Smooth muscle cell (in vitro differentiated cells): ENCODE measurements around the gene APC2. TPM values are rescaled to one million over a fixed set of nuclear protein-coding genes. Genes with fewer than 3 reads are reported as not detected.

ENCODE experiments used
- DNase-seq: peaks from one replicate; lab custom pipeline; 2025; ENCODE audit not compliant: unreplicated experiment; lab: John Stamatoyannopoulos, UW
- H2AFZ ChIP-seq: fragments of 200-600 bp; sonication (generic); 2 replicates; pipeline ENCODE4 v1.6.0; 2016; ENCODE audit warnings: antibody characterized with exemption, low read depth, mild to moderate bottlenecking
- H3F3A ChIP-seq: fragments of 200-600 bp; sonication (generic); 2 replicates; pipeline ENCODE4 v1.6.0; 2017; ENCODE audit warnings: antibody characterized with exemption, low read depth
- H3K27ac ChIP-seq: fragments of 200-600 bp; sonication (generic); 2 replicates; pipeline ENCODE4 v1.5.1; 2016; ENCODE audit warnings: low read depth, mild to moderate bottlenecking
- H3K27me3 ChIP-seq: fragments of 200-600 bp; sonication (generic); 2 replicates; pipeline ENCODE4 v1.6.1; 2016; ENCODE audit warnings: low read depth, mild to moderate bottlenecking
- H3K36me3 ChIP-seq: fragments of 200-600 bp; sonication (generic); 2 replicates; pipeline ENCODE4 v1.5.1; 2016; ENCODE audit warnings: low read depth
- H3K4me1 ChIP-seq: fragments of 200-600 bp; sonication (generic); 2 replicates; pipeline ENCODE4 v1.5.1; 2016; ENCODE audit warnings: low read depth
- H3K4me2 ChIP-seq: fragments of 200-600 bp; sonication (generic); 2 replicates; pipeline ENCODE4 v1.6.0; 2016; ENCODE audit warnings: mild to moderate bottlenecking
- H3K4me3 ChIP-seq: fragments of 200-600 bp; sonication (generic); 2 replicates; pipeline ENCODE4 v1.5.1; 2016; ENCODE audit warnings: mild to moderate bottlenecking
- H3K79me2 ChIP-seq: fragments of 200-600 bp; sonication (generic); 2 replicates; pipeline ENCODE4 v1.6.0; 2016; ENCODE audit warnings: low read depth, mild to moderate bottlenecking
- H3K9ac ChIP-seq: fragments of 200-600 bp; sonication (generic); 2 replicates; pipeline ENCODE4 v1.6.0; 2016; ENCODE audit warnings: low read depth
- H3K9me3 ChIP-seq: fragments of 200-600 bp; sonication (generic); replicated peaks from 2 replicates; pipeline ENCODE4 v1.5.1; 2016; ENCODE audit warnings: low read depth
- H4K20me1 ChIP-seq: fragments of 200-600 bp; sonication (generic); 2 replicates; pipeline ENCODE4 v1.6.0; 2016; ENCODE audit warnings: low read depth
- WGBS: methylation state at CpG from one replicate; pipeline ENCODE4 v1.1.7; 2016; ENCODE audit warnings: low lambda C conversion rate; 5-methylcytosine and 5-hydroxymethylcytosine counted together
- polyA plus RNA-seq: library from polyadenylated mRNA; unstranded; fragments of >200 nt; fragmentation: Nextera tagmentation; extraction: Ambion mirVana; gene quantifications from 2 replicates; pipeline ENCODE4 v1.2.1, GENCODE V29; 2016
- total RNA-seq: library from RNA; depleted of rRNA; stranded (reverse); fragments of >200 nt; gene quantifications from 2 replicates; pipeline ENCODE4 v1.2.3, GENCODE V29; 2014
- TF ChIP-seq, protein P1 (sequence below): fragments of 200-600 bp; sonication (generic); IDR thresholded peaks from 2 replicates; pipeline ENCODE4 v1.5.1; 2017; ENCODE audit warnings: borderline replicate concordance, mild to moderate bottlenecking, antibody characterized with exemption; ENCODE audit not compliant: insufficient read depth, poor library complexity, severe bottlenecking

APC2 gene
- total and polyA plus RNA-seq, 2 experiments from 2014 or later = 0.18 to 0.30 TPM

DNA sequence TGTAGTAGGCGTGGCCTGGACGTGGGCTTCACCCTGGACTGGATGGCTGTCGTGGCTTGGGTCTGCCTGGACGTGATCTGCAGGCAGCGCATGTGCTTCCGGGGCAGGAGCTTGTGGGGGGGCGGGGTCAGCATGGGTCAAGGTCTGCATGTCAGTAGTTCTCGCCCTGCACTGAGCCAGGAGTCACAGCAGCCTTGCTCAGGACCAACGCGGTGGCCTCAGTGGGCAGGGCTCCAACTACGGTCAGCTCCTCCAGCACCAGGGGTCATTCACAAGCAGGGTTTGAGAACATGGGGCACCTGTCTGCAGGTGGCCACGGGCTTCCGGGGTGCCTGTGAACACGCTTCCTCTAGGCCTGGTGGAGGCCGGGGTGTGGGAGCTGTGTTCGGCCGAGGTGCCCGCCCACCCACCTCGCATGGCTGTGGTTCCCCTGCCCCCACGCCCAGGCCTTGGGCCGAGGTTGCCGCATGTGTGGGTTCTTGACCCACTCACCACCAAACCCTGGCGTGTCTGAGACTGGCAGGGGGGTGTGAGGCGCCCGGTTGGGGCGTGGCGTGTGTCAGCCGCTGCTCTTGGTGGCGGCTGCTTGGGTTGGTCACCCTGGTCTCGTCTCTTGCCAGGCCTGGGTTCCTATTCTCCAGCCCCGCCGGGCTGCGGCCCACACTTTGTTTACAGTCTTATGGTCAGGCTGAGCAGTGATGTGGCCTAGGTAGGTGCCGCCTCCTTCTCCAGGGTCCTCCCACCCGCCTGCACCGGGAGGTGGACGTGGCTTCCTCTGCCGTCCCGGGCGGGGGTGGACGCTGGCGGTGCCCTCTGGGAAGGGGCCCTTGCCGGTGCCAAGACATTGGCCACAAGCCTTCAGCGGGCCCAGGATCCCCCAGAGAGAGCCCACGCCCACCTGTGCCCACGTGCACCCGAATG lies 16.5 kb upstream of the APC2 start:
- no peak overlapping the region for H3K9ac ChIP-seq
- no peaks in the 10 kb centered on the region for H3K27me3 ChIP-seq
- peaks cover 10% of the 10 kb centered on the region for H3F3A ChIP-seq
- no peaks in the 10 kb centered on the region for H3K36me3 ChIP-seq
- no peak overlapping the region for H3K4me3 ChIP-seq
- no peaks in the 10 kb centered on the region for H3K9me3 ChIP-seq
- no peaks in the 10 kb centered on the region for H3K4me1 ChIP-seq
- H2AFZ ChIP-seq = no peak overlapping the region
- peaks cover 10% of the 10 kb centered on the region for H3K79me2 ChIP-seq
- 96% methylated on average over 47 of the region's 47 CpGs for WGBS
- H3K4me2 ChIP-seq = no peak overlapping the region
- no peak for DNase-seq
- peaks cover 46% of the 10 kb centered on the region for H4K20me1 ChIP-seq
- H3K27ac ChIP-seq = no peak overlapping the region
- TF ChIP-seq, protein P1, sequence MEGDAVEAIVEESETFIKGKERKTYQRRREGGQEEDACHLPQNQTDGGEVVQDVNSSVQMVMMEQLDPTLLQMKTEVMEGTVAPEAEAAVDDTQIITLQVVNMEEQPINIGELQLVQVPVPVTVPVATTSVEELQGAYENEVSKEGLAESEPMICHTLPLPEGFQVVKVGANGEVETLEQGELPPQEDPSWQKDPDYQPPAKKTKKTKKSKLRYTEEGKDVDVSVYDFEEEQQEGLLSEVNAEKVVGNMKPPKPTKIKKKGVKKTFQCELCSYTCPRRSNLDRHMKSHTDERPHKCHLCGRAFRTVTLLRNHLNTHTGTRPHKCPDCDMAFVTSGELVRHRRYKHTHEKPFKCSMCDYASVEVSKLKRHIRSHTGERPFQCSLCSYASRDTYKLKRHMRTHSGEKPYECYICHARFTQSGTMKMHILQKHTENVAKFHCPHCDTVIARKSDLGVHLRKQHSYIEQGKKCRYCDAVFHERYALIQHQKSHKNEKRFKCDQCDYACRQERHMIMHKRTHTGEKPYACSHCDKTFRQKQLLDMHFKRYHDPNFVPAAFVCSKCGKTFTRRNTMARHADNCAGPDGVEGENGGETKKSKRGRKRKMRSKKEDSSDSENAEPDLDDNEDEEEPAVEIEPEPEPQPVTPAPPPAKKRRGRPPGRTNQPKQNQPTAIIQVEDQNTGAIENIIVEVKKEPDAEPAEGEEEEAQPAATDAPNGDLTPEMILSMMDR = no peak

GRCh38 chr19:1434040-1434366 lies 15.9 kb upstream of the APC2 start:
- Histone ChIP-seq H3K4me1 (no peaks in the 10 kb centered on the region), H4K20me1 (peaks cover 50% of the 10 kb centered on the region), H3K36me3 (no peaks in the 10 kb centered on the region), H3K9ac (no peak overlapping the region), H3K4me3 (no peak overlapping the region), H3K79me2 (peaks cover 17% of the 10 kb centered on the region), H3F3A (peaks cover 10% of the 10 kb centered on the region), H3K27ac (no peak overlapping the region), H2AFZ (no peak overlapping the region), H3K4me2 (no peak overlapping the region), H3K27me3 (no peaks in the 10 kb centered on the region), H3K9me3 (no peaks in the 10 kb centered on the region)
- TF ChIP-seq, protein P1 = no peak
- DNase-seq = no peak
- WGBS = 97% methylated on average over 16 of the region's 17 CpGs

DNA sequence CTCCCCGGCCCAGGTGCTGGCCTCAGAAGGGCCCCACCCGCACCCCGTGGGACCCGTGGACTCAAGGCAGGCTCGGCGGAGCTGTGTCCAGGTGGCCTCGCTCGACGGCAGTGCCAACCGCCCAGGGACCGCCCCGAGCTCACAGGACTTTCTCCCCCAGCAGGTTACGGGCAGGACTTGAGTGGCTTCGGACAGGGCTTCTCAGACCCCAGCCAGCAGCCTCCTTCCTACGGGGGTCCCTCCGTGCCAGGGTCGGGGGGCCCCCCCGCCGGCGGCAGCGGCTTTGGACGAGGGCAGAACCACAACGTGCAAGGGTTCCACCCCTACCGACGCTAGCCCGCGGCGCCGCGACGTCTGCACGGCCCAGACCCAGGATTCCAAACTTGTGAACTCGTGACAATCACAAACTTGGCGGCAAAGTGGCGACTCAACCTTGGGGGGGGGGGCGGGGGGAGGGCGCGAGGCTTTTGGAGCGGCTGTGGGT lies 15.3 kb upstream of the APC2 start:
- Histone ChIP-seq H3K36me3 (no peaks in the 10 kb centered on the region), H2AFZ (no peak overlapping the region), H3K4me2 (no peak overlapping the region), H3F3A (peaks cover 10% of the 10 kb centered on the region), H3K27me3 (no peaks in the 10 kb centered on the region), H3K9ac (no peak overlapping the region), H3K4me1 (peaks cover 4% of the 10 kb centered on the region), H3K9me3 (no peaks in the 10 kb centered on the region), H3K27ac (no peak overlapping the region), H3K79me2 (peaks cover 23% of the 10 kb centered on the region), H4K20me1 (peaks cover 50% of the 10 kb centered on the region), H3K4me3 (no peak overlapping the region)
- TF ChIP-seq, protein P1 = no peak
- WGBS = 92% methylated on average over 34 of the region's 39 CpGs
- no peak for DNase-seq
